Coronary artery (tissue), 2 donors: ENCODE measurements around the gene MAPK10.
"Not testable (repeated sequence)": the region's sequence is repeated elsewhere in the genome, so short reads cannot be mapped to it uniquely, and the experiment has no call there.

Experiments
- DNase-seq: peaks from one replicate; pipeline ENCODE4 v3.0.0-alpha.2; 2017; ENCODE audit warnings: low spot score
- H3K27ac ChIP-seq, 2 donors: fragments of 200-600 bp; sonication (generic); one replicate each; pipeline ENCODE4 v1.5.1; 2016 to 2019
- H3K4me3 ChIP-seq: fragments of 200-600 bp; sonication (generic); 2 replicates; pipeline ENCODE4 v1.5.1; 2016; ENCODE audit warnings: mild to moderate bottlenecking, moderate library complexity
- TF ChIP-seq, protein P1 (sequence below): fragments of 200-600 bp; sonication (generic); IDR thresholded peaks from one replicate; pipeline ENCODE4 v1.5.1; 2019; ENCODE audit warnings: antibody characterized with exemption

The MAPK10 gene

DNA sequence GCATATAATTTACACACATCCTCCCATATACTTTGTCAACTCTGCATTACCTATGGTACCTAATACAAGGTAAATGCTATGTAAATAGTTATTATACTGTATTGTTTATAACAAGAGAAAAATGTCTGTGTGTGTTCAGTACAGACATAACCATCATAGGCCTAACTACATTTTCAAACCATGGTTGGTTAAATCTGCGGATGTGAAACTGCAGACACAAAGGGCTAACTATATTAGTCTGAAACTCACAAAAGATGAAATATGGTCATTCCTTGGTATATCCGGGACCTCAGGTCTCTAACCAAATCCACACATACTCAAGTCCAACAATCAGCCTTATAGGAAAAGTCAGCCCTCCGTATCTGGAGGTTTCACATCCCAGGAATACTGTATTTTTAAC, 13.5 kb downstream of the MAPK10 start:
- DNase-seq: no peak
- no peak overlapping the region for H3K4me3 ChIP-seq
- TF ChIP-seq, protein P1, sequence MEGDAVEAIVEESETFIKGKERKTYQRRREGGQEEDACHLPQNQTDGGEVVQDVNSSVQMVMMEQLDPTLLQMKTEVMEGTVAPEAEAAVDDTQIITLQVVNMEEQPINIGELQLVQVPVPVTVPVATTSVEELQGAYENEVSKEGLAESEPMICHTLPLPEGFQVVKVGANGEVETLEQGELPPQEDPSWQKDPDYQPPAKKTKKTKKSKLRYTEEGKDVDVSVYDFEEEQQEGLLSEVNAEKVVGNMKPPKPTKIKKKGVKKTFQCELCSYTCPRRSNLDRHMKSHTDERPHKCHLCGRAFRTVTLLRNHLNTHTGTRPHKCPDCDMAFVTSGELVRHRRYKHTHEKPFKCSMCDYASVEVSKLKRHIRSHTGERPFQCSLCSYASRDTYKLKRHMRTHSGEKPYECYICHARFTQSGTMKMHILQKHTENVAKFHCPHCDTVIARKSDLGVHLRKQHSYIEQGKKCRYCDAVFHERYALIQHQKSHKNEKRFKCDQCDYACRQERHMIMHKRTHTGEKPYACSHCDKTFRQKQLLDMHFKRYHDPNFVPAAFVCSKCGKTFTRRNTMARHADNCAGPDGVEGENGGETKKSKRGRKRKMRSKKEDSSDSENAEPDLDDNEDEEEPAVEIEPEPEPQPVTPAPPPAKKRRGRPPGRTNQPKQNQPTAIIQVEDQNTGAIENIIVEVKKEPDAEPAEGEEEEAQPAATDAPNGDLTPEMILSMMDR: no peak
- no peak overlapping the region for H3K27ac ChIP-seq

DNA sequence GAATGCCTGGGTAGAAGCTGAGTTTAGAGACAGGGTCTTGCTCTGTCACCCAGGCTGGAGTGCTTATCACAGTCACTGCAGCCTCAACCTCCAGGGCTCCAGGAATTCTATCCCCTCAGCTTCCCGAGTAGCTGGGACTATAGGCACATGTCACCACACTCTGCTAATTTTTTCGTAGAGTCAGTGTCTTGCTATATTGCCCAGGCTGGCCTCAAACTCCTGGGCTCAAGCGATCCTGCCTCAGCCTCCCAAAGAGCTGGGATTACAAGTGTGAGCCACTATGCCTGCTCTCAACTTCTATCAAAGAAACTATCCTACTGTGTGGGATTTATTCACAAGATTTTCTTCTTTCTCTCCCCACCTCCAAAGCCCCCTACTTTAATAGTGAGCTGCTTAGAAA, 15.7 kb downstream of the MAPK10 start:
- TF ChIP-seq, protein P1: no peak
- H3K27ac ChIP-seq: no peak overlapping the region
- no peak overlapping the region for H3K4me3 ChIP-seq
- DNase-seq: no peak

DNA sequence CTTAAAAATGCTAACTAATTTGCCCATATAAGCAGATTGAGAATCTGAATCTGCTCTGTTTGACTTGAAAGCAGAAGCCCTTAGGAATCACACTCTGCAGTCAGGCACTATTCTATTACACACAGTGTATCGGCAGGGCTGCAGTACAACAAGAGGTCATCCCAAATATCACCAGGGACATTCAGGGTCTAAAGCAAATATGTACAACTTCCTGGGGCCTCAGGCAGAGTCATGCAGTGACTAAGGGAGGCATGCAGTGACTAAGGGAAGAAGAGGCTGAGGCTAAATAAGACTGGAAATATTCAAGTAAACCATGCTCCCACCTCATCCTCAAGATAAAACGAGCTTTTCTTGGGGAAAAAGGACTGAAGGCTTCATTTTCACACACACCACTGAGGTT, 20.9 kb downstream of the MAPK10 start:
- TF ChIP-seq, protein P1: no peak
- Histone ChIP-seq H3K4me3 (no peak overlapping the region), H3K27ac (no peak overlapping the region)
- no peak for DNase-seq

DNA sequence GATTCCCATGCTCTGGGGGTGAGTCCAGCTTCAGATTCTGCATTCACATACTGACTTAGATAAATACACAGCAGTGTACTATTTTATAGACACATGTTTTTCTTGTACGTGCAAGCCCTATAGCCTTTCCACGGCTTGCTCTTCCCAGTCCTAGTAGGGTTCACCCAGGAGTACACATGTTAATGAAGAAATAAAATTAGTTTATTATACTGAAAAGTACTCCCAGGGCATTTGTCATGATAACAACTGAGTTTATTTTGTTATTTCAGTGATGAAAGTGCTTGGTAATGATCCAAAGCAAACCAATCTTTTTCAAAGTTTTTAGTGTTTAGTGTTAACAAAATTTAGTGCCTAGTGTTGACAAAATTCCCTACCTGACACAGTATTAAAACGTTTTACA, 21.3 kb downstream of the MAPK10 start:
- no peak overlapping the region for H3K4me3 ChIP-seq
- H3K27ac ChIP-seq: no peak overlapping the region
- TF ChIP-seq, protein P1: no peak
- DNase-seq: no peak

DNA sequence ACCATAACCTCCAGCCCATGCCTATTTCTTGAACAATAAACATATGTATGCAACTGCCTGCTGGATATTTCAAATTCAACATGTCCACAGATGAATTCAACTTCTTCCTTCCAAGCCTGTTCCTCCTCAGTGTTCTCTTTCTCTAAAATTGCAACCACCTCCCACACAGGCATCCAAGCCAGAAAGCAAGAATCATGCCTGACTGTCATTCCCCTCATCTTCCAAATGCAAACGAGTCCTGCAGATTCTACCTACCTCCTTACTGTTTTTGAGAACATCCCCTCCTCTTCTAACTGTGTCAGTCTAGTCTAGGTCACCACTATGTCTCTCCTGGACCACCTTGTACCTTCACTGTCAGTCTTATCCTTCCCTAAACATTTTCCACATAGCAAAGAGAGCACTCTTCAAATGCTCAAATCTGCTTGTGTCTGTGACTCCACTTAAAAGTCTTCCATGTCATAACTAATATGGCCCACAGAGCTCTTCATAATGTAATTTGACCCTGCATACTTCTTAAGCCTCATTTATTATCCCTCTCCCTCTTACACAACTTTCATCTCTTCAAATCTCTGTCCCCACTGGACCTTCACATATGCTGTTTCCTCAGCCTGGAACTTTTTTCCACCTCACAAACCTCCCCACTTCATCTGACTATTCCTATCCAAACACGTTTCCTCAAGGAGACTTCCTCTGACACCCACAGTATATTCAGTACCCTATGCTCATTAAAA, 25.7 kb downstream of the MAPK10 start:
- Histone ChIP-seq H3K4me3 (no peak overlapping the region), H3K27ac (no peak overlapping the region)
- DNase-seq: no peak
- TF ChIP-seq, protein P1: no peak

DNA sequence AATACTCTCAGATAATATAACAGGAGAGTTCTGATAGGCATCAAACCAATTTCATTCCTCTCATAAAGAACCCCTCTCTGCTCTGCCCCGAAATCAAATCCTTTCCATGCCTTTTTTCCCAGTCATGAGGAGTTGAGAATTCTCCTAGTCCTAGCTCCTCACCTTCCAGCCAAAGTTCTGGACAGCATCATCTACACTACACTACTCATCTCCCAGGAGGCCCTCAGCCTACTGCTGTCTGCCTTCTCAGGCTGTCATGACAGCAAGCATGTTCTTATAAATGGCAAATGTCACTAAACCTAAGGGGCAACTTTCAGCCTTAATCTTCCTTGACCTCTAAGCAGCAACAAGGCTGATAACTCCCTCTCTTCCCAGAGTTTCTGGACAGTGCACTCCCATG, 26.6 kb downstream of the MAPK10 start:
- DNase-seq: no peak
- no peak overlapping the region for H3K27ac ChIP-seq
- TF ChIP-seq, protein P1: no peak
- no peak overlapping the region for H3K4me3 ChIP-seq

DNA sequence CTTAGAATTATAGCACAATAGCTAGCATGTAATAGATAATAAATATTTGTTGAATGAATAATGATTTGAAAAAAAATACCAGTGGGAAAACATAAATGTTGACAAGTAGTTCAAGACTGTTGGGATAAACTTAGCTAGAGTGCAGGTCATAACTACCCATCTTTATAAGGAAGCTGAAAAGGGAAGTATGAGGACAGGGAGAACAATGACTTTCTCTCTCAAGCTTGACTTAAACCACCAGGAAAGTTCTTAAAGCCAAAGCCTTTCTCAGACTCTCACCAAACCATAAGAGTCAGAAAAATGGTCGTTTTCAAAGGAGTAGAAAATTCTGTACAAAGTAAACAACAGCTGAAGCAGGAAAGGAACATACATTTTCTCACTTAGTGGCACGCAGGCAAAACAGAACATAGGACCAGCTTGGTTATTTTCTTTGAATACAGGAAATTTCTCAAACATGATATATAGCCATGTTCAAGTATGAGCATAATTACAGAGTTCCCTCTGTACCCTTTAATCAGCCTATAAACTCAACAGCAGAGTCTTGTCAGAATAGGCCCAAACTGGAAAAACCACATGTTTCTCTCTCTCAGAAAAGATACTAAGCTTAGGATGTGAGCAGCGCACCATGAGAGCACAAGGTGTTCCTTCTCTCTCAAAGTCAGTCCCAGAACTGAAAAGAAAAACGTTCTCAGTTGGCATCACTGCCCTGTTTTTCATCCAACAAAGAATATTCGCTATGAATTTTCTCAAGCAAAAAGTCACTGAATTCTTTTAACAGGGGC, 28.7 kb downstream of the MAPK10 start:
- no peak for DNase-seq
- TF ChIP-seq, protein P1: no peak
- Histone ChIP-seq H3K27ac (no peak overlapping the region), H3K4me3 (no peak overlapping the region)

DNA sequence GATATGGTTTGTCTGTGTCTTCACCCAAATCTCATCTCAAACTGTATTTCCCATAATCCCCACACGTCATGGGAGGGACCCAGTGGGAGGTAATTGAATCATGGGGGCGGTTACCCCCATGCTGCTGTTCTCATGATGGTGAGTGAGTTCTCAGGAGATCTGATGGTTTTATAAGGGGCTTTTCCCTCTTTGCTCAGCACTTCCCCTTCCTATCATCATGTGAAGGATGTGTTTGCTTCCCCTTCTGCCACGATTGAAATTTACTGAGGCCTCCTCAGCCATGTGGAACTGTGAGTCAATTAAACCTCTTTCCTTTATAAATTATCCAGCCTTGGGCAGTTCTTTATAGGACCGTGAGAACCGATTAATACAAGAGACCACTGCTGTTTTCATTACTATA, 29.4 kb downstream of the MAPK10 start:
- not testable (repeated sequence) for H3K27ac ChIP-seq, H3K4me3 ChIP-seq, DNase-seq
